GM23338 (cell line): ENCODE results near the gene TIRAP.

Source experiments
- CREB1 ChIP-seq: fragments of 250-450 bp; sonication (Bioruptor Pico); IDR thresholded peaks from 2 replicates; pipeline ENCODE4 v1.5.0; 2020; ENCODE audit warnings: low read depth, mild to moderate bottlenecking, moderate library complexity
- CTCF ChIP-seq, 2 experiments: fragments of 200-600 bp in 1 of 2; sonication (generic) in 1 of 2; conservative IDR thresholded peaks; 2 replicates each; pipeline versions ENCODE4 v1.5.1 to v1.6.1; 2016 to 2017; ENCODE audit warnings: antibody characterized with exemption in 2 of 2, low read depth in 2 of 2, mild to moderate bottlenecking in 2 of 2, moderate library complexity in 1 of 2
- ETS1 ChIP-seq: IDR thresholded peaks from 2 replicates; pipeline ENCODE4 v1.6.1; 2016; ENCODE audit warnings: antibody characterized with exemption
- EZH2 ChIP-seq: fragments of 200-600 bp; sonication (generic); IDR thresholded peaks from one replicate; pipeline ENCODE4 v1.8.0; 2017; ENCODE audit warnings: antibody characterized with exemption, mild to moderate bottlenecking, low read depth; ENCODE audit not compliant: unreplicated experiment
- EZH2phosphoT487 ChIP-seq: fragments of 200-600 bp; sonication (generic); IDR thresholded peaks from one replicate; pipeline ENCODE4 v1.8.1; 2018; ENCODE audit warnings: antibody characterized with exemption; ENCODE audit not compliant: unreplicated experiment
- JUNB ChIP-seq: IDR thresholded peaks from one replicate; pipeline ENCODE4 v1.6.1; 2016; ENCODE audit warnings: antibody characterized with exemption; ENCODE audit not compliant: unreplicated experiment
- NANOG ChIP-seq: IDR thresholded peaks from 2 replicates; pipeline ENCODE4 v1.6.1; 2016; ENCODE audit warnings: antibody characterized with exemption, borderline replicate concordance
- POLR2AphosphoS5 ChIP-seq: IDR thresholded peaks from 2 replicates; pipeline ENCODE4 v1.6.1; 2016; ENCODE audit warnings: antibody characterized with exemption, low read depth
- REST ChIP-seq: IDR thresholded peaks from one replicate; pipeline ENCODE4 v1.6.1; 2018; ENCODE audit warnings: antibody characterized with exemption; ENCODE audit not compliant: unreplicated experiment
- STAT1 ChIP-seq: IDR thresholded peaks from one replicate; pipeline ENCODE4 v1.6.1; 2016; ENCODE audit warnings: antibody characterized with exemption; ENCODE audit not compliant: unreplicated experiment
- ZNF114 ChIP-seq: fragments of 250-450 bp; sonication (Bioruptor Pico); IDR thresholded peaks from 2 replicates; pipeline ENCODE4 v1.5.0; 2020; ENCODE audit warnings: mild to moderate bottlenecking, moderate library complexity
- ZNF331 ChIP-seq: fragments of 250-450 bp; sonication (Bioruptor Pico); IDR thresholded peaks from 2 replicates; pipeline ENCODE4 v1.5.0; 2020; ENCODE audit warnings: low read depth, mild to moderate bottlenecking, moderate library complexity
- ZNF462 ChIP-seq: fragments of 250-450 bp; sonication (Bioruptor Pico); IDR thresholded peaks from 2 replicates; pipeline ENCODE4 v1.5.0; 2020; ENCODE audit warnings: mild to moderate bottlenecking, moderate library complexity

- TF ChIP-seq CTCF (conservative IDR thresholded peaks at IDR 0.05; ENCODE audit: low read depth in 2 of 2) (no peak), EZH2phosphoT487 (no peak), ETS1 (no peak), EZH2 (no peak), REST (no peak), POLR2AphosphoS5 (no peak; the same call in 1 of the 2 replicates), CREB1 (CRISPR knock-in tag) (no peak), ZNF331 (no peak), ZNF462 (no peak), NANOG (no peak), JUNB (no peak), STAT1 (no peak), ZNF114 (CRISPR knock-in tag) (no peak)
Measured at GRCh38 chr11:126282361-126282735, 545 bp upstream of the TIRAP start.
